SH-SY5Y (cell line): Measurements from ENCODE around the gene ROMO1.

Experiments
- GATA2 ChIP-seq: IDR thresholded peaks from 2 replicates; pipeline ENCODE4 v1.6.1; 2011; ENCODE audit warnings: mild to moderate bottlenecking, low read depth, low read length
- GATA3 ChIP-seq: IDR thresholded peaks from 2 replicates; pipeline ENCODE4 v1.6.1; 2011; ENCODE audit warnings: low read depth, mild to moderate bottlenecking, low read length, moderate library complexity

- TF ChIP-seq GATA2 (no peak), GATA3 (no peak)
These were observed 34.6 kb upstream of the ROMO1 start, which contains the start of the genes CPNE1 and RBM12 for GRCh38 chr20:35664466-35665206.
